C4-2B (cell line): ENCODE results near the gene NEUROG1.

Experiments
- ZFX ChIP-seq: fragments of 450-650 bp; IDR thresholded peaks from 2 replicates; pipeline ENCODE4 v1.6.1; 2017
- TF ChIP-seq, protein P1 (sequence below): fragments of 450-650 bp; conservative IDR thresholded peaks from 2 replicates; pipeline ENCODE4 v1.5.1; 2017; ENCODE audit warnings: mild to moderate bottlenecking

DNA sequence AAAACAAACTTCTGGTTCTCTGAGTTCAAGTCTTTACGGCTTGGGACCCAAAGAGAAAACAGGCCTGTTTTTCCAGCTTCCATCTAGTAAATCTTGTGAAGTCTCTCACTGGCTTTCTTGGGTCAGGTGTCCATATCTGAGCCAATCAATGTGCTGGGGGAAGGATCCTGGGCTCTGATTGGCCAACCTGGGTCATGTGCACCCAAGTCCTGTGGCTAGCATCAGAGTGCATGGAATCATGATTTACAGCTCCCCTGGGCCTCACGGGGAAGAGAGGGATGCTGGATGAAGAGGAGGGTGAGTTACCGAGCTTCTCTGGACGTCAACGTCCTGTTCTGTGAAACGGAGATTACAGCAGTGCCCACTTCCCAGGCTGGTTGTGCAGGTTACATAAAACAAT lies 23.6 kb upstream of the NEUROG1 start:
- TF ChIP-seq, protein P1, sequence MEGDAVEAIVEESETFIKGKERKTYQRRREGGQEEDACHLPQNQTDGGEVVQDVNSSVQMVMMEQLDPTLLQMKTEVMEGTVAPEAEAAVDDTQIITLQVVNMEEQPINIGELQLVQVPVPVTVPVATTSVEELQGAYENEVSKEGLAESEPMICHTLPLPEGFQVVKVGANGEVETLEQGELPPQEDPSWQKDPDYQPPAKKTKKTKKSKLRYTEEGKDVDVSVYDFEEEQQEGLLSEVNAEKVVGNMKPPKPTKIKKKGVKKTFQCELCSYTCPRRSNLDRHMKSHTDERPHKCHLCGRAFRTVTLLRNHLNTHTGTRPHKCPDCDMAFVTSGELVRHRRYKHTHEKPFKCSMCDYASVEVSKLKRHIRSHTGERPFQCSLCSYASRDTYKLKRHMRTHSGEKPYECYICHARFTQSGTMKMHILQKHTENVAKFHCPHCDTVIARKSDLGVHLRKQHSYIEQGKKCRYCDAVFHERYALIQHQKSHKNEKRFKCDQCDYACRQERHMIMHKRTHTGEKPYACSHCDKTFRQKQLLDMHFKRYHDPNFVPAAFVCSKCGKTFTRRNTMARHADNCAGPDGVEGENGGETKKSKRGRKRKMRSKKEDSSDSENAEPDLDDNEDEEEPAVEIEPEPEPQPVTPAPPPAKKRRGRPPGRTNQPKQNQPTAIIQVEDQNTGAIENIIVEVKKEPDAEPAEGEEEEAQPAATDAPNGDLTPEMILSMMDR: no peak
- no peak for TF ChIP-seq ZFX
